Measurements from ENCODE around the gene ADGRE1.
A peak's percentile ranks its signal among the peaks of the same experiment; 100 is the strongest.

ADGRE1 gene

GRCh38 chr19:6958791-6959190 is 71.4 kb downstream of the ADGRE1 start:
- DNase-seq = no peak

DNA sequence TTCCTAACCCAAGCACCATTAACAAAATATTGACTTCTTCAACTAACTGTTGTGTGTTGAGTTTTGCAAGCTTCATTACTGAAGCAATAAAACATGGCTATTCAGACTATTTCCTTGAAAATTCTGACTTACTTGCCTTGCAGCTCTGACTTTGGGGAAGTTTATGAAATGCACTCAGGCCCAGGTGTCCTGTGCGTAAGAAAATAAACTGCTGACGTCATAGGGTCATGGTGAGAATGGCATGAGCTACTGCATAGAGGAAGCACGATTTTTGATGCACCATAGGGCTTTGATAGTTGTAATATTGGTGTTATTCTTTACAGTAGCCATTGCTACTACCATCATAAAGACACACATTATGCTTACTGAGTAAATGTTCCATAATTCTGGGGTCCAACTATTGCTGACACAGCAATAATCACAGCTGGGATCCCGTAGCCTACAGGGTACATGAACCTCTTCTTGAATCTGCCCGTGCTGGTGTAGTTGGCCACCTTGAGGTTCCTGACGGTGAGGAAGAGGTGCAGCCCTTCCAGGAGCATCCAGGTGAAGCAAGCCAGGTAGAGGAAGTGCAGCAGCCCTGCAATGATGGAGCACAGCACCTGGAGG is 76.0 kb downstream of the ADGRE1 start:
- no peak for DNase-seq

DNA sequence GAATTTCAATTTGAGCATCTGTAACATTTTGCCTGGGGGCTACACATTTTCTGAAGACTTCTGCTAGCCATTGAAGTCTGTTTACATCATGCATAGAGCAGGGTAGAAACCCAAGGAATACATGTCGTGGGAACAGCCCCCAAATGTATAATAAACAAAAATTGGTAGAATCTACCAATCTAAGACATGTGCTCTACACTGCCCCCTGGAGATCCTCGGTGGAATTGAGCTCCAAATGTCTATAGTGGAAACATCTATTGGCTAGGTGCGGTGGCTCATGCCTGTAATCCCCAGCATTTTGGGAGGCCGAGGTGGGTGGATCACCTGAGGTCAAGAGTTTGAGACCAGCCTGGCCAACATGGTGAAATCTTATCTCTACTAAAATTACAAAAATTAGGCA is 76.6 kb downstream of the ADGRE1 start:
- peak; percentile 49 for DNase-seq

GRCh38 chr19:6967967-6968366 is 80.6 kb downstream of the ADGRE1 start:
- DNase-seq = no peak

GRCh38 chr19:6969490-6969889 is 82.1 kb downstream of the ADGRE1 start:
- no peak for DNase-seq

DNA sequence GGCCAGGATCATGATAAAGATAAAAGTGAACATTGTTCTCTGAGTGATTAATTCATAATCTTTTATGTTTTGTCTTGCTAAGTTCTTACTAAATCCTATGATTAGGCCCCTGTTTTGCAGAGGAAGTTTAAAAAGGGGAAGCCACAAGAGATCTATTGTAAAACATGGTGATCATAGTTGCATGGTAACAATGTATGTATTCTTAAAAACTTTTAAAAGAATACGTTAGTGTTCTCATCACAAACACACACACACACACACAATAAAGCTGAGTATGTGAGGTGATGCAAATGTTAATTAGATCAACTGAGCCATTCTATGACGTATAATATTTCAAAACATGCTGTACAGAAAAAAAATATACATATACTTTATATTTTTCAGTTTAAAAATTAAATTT is 82.6 kb downstream of the ADGRE1 start:
- DNase-seq = no peak

DNA sequence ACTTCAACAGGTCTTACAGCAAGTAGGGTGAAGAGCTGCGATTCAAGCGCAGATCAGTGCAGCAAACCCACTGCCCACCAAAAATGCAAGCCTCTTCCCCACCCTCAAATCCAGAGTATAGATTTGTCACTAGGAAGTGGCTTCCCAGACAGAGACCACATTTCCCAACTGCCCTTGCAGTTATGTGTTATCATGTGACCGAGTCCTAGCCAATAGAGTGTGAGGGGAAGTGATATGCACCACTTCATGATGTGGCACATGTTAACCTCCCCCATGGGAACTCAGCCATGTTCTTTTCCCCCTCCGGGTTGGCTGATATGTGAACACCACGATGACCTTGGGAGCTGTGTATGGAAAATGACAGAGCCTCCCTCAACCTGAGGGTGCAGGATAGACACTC is 83.1 kb downstream of the ADGRE1 start:
- DNase-seq = peak; percentile 12

DNA sequence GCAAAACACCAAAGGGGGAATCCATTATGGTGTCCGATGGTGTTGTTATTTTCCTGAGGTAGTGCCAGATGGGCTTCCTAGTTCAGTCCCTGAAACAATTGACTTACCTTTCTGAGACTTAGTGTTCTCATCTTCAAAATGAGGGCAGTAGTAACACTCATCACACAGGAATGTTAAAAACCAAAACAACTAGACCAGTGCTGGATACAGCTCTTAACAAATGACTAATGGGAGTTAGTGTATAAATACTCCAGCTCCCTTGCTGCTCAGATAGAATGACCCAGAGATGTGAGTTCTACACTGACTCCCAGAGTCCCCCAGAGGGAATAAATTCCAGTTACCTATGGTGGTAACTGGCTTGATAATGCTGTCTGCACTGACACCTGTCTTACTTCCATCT is 84.0 kb downstream of the ADGRE1 start:
- DNase-seq = no peak

DNA sequence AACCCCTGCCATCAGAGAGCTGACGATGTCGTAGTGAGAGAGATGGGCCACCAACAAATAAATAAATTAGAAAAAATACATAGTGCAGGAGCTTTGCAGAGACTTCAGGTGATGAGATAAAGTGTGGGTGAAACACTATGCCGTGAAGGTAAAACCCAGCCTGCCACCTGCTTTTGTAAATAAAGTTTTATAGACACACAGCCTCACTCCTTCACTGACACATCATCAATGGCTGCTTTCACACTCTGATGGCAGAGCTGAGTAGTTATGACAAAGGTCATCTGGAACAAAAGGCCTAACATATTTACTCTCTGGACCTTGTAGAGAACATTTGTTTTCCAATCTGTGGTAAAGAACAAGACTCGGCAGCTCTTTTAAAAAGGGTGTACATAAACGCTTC is 88.8 kb downstream of the ADGRE1 start:
- DNase-seq = no peak

DNA sequence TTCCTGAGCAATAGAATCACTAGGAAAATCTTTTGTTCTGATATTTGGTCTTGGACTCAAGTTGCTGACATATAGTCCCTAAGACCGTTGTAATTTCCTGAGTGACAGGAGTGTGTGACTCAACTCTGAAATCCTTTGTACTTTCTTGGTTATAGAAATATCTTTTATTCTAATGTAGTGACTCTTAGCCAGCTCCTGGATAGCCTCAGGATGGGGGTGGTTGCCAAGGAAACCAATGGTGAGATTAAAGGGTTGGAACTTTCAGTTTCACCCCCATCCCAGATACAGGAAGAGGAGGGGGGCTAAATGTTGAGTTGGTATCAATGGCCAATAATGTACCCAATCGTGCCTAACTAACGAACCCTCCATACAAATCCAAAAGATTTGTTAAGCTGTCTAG is 92.0 kb downstream of the ADGRE1 start:
- DNase-seq = no peak

DNA sequence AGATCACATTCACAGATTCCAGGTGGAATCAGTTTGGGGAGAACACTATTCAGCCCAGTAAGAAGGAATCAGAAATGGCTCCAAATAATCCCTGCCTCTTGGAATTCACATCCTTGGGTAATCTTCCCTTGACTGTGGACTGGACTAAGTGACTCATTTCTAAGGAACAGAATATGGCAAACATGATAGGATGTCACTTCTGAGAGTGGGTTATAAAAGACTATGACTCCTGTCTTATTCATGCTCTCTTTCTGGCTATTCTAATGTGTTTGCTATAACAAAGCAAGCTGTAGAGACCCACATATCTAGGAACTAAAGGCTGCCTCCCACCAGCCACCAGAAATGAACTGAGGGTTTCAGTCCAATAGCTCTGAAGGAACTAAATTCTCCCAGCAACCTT is 96.1 kb downstream of the ADGRE1 start:
- no peak for DNase-seq

DNA sequence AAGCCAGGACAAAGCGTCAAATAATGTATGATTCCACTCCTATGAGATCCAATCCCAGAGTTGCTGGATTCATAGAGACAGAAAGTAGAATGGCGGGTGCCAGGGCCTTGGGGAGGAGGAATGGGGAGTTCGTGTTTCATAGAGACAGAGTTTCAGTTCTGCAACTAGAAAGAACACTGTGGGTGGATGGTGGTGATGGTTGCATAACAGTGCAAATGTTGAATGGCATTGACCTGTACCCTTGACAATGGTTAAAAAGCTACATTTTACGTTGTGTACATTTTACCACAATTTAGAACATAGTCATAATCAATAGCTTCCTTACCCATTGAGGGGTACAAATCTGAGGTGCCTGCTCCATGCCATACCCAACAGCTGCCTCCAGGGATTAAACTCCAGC is 100.5 kb downstream of the ADGRE1 start:
- DNase-seq = no peak

- no peak for DNase-seq
These were observed 100.9 kb downstream of the ADGRE1 start for GRCh38 chr19:6988257-6988656.
